Keratinocyte (primary cell): ENCODE measurements around the gene MT4.

Source experiments
- EZH2 ChIP-seq: IDR thresholded peaks from one replicate; pipeline ENCODE4 v1.6.1; 2012; ENCODE audit warnings: inconsistent platforms, mild to moderate bottlenecking, low read length, moderate library complexity
- TF ChIP-seq, protein P1 (sequence below), 3 experiments: IDR thresholded peaks in 1 of 3; conservative IDR thresholded peaks in 1 of 3; optimal IDR thresholded peaks in 1 of 3; 2 replicates in 2 of 3; 3 replicates in 1 of 3; pipeline versions ENCODE3 to v1.5.1; 2011; ENCODE audit warnings: low read length in 3 of 3, mild to moderate bottlenecking in 3 of 3, moderate library complexity in 2 of 3, control low read depth in 1 of 3, inconsistent platforms in 1 of 3; ENCODE audit not compliant: insufficient read depth in 2 of 3; ENCODE audit errors: extremely low read depth in 1 of 3

DNA sequence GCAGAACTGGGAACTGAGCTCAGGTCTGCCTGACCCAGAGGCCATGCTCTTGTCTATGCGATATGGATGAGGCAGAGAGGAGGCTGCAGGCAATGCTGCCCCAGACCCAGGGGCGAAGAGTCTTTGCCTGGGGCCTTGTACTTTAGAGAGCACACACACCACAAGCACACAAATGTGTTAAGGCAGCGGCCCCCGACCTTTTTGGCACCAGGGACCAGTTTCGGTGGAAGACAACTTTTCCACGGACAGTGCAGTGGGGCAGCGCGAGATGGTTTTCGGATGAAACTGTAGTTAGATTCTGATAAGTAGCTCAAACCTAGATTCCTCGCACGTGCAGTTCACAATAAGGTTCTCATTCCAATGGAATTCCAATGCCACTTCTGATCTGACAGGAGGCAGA is 6.7 kb downstream of the MT4 start:
- TF ChIP-seq, protein P1, sequence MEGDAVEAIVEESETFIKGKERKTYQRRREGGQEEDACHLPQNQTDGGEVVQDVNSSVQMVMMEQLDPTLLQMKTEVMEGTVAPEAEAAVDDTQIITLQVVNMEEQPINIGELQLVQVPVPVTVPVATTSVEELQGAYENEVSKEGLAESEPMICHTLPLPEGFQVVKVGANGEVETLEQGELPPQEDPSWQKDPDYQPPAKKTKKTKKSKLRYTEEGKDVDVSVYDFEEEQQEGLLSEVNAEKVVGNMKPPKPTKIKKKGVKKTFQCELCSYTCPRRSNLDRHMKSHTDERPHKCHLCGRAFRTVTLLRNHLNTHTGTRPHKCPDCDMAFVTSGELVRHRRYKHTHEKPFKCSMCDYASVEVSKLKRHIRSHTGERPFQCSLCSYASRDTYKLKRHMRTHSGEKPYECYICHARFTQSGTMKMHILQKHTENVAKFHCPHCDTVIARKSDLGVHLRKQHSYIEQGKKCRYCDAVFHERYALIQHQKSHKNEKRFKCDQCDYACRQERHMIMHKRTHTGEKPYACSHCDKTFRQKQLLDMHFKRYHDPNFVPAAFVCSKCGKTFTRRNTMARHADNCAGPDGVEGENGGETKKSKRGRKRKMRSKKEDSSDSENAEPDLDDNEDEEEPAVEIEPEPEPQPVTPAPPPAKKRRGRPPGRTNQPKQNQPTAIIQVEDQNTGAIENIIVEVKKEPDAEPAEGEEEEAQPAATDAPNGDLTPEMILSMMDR (optimal IDR thresholded peaks at IDR 0.05 in 1 of 3, IDR thresholded peaks at IDR 0.05 in 1 of 3, conservative IDR thresholded peaks at IDR 0.05 in 1 of 3; ENCODE audit: extremely low read depth in 1 of 3, insufficient read depth in 2 of 3, low read length in 3 of 3): no peak
- no peak for TF ChIP-seq EZH2
